Aortic smooth muscle cell (primary cell): ENCODE results near the gene DDA1. TPM values are rescaled to one million over a fixed set of nuclear protein-coding genes. Genes with fewer than 3 reads are reported as not detected.

Experiments used
- total RNA-seq: library from RNA; depleted of rRNA; stranded (reverse); fragments of >200 nt; gene quantifications from 2 replicates; pipeline ENCODE4 v1.2.3, GENCODE V29; 2014

The DDA1 gene
- total RNA-seq = 36.2 and 39.7 TPM in 2 replicates

DNA sequence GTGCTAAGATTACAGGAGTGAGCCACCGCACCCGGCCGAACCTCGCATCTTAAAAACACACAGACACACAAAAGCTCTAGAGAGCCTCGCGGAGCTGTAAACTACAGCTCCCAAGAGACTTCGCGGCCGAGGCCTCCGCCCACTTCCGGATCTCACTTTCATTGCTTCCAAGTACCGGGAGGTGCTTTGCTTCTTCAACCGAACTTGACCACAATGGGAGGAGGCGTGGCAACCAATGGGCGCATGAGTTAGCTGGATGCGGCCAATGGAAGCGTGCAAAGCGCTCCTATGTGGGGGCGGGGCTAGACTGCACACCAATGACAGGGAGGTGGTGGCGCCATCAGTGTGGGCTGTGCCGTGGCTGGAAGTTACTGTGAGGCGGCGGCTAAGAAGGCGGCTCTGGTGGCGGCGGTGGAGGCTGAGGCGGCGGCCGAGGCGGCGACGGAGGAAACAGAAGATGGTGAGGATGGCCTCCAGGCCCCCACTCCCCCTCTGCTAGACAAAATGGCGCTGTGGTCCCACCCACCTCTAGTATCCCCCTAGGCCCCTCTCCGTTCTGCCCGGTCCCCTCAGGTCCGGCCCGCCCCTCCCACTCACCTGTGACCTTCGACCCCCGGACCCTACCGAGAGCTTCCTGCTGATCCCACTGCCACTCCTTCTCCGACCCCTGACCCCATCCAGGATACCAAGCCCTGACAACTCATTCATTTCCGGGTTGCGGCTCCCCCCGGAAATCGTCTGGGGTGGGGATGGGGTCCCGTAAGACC lies at the start of gene DDA1:
Gene DDA1, plus strand, starts transcription at position 366 of the 767 bp plus-strand sequence. Its CDS starts 92 bp downstream, at position 458.

DNA sequence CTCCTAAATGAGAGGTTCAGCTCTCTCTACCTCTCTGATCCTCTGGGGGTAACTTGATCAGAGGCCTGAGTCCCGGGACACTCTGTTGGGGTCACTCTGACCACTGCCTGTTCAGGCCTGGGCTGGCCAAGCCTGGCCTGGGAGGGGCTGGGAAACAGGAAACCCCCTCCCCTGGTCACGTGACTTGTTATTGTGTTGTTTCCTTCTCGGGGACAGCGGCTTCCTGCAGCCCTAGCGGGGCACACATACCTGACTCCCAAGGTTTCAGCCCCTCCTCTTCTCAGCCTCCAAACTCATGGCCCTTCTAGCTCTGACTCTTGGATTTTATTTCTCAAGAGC lies 44.8 kb upstream of the DDA1 start, which contains the start of gene USHBP1:
Gene USHBP1, minus strand, starts transcription at position 105 of the 339 bp plus-strand sequence. CDS start 446 bp downstream, outside the sequence.

DNA sequence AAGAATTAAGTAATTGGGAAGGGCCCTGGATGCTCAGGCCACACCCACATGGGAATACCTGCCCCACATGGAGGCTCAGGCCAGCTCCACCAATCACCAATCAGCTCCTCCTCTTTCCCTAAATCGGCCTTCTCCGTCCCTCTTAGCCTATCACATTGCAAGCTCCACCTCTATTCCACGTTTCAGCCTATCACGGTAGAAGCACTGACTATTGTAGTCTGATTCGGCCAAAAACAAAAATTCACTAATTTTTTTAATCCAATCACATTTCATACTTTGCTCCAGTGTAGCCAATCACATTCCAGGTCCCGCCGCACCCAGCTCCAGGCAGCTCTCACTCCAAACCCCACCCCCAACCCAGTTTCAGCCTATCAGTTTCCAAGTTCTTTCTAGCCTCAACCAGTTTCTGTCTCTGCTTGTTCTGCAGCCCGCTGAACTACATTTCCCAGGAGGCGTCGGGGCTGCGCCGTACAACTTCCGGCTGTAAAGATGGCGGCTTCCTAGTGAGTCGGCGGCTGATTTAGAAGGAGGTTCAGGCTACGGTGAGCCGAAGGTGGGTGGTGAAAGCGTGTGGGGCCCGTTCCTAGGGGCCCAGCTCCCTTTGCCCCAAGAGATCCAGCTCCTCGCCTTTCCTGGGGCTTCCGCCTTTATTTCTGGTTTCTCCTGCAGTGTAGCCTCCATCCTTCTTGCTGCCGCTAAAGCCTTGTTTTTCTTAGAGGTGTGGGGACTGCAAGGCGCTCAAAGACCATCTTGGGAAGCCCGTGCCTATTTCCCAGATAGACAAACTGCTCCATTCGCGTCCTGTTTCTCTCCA lies 42.2 kb upstream of the DDA1 start, which contains the start of gene BABAM1:
Gene BABAM1, plus strand, starts transcription at position 469 of the 814 bp plus-strand sequence. CDS start 1,364 bp downstream, outside the sequence.

DNA sequence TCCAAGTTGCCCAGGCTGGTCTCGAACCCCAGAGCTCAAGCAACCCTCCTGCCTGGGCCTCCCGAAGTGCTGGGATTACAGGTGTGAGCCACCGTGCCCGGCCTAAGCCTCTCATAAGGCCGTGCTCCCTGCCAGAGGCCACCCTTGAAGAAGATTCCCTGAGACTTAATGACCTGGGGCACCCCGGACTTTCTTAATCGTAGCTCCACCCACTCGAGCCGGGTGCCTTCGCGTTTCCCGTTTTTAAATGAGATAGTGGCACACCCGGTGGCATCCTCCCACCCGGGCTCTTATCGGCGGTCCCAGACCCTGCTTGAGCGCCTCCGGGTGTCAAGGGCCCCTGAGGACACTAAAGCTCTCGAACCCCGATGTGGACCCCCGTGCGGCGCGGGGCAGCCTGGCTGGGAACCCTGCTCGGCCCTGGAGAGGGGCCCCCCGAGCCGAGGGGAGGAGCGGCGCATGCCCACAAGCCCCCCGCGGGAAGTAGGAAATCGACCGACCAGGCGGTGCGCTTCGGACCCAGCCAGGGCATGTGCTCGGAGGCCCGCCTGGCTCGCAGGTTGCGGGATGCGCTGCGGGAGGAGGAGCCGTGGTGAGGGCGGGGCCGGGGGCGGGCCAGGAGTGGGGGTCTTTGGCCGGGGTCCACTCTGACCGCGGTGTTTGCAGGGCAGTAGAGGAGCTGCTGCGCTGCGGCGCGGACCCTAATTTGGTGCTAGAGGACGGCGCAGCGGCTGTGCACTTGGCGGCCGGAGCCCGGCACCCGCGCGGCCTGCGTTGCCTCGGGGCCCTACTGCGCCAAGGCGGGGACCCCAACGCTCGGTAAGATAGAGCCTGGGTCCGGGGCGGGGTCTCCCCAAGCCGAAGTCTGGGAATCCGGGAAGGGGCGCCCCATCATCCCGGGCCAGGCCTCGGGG lies 27.7 kb upstream of the DDA1 start, which contains the start of gene ANKLE1:
Gene ANKLE1, plus strand, starts transcription at position 511 of the 914 bp plus-strand sequence. Its CDS starts 20 bp downstream, at position 531.

DNA sequence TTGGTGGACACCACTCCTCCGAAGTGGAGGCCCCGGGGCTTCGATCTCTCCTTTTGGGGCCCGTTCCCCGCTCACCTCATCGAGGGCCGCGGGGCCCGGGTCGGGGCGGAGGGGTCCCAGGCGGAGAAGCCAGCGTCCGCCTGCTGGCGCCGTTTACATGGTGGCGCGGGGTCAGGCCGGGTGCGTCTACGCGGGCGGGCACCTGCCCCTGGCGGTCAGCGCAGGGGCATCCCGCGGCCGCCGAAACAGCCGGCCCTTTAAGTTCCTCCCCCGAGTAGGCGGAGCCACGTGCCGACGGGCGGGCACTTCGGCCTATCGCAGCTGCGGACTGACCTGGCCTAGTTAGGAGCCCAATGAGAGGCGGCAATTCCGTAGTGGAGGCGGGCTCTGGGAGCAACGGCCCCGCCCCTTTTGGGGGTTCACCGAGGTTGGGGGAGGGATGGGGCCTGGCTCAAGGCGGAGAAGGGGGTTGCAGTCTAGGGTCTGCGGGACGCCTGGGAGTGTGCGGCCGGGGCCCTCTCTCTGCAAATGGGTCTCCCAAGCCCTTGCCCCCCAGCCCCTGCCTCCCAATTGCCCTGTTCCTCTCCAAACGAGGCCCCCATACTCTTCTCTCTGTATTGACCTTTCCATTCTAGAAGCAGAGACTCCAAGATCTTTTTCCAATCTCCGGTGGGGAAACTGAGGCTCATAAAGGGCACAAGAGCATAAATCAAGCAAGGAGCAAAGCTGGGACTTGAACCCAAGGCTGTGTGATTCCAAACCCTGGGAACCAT lies 6.0 kb upstream of the DDA1 start, which contains the start of gene ABHD8:
Gene ABHD8, minus strand, starts transcription at position 259 of the 773 bp plus-strand sequence. CDS start 1,809 bp downstream, outside the sequence.

DNA sequence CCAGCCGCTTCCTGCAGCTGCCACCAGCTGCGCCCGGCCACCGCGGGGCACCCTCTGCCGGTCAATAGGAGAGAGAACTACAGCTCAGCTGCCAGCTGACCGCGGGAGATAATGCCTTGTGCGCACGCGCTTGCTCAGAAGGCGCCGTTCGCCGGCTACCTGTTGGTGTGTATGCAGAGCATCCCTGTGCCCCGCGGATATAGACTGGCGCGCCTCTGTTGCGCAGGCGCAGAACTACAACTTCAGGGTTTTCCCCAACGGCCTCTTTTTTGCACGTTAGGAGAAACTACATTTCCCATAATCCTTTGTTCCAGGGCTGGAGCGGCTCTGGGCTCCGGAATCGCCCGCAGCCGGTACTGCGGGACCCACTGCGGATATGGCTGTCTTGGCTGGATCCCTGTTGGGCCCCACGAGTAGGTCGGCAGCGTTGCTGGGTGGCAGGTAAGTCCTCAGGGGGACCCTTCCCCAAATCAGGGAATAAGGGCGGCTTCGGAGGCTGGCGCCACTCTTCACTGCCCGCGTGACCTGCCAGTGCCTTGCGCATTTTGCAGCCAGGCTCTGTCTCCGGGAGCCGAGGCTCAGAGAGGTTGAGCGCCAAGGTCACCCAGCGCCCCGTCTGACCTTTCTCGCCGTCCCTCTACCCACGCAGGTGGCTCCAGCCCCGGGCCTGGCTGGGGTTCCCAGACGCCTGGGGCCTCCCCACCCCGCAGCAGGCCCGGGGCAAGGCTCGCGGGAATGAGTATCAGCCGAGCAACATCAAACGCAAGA lies 3.7 kb upstream of the DDA1 start, which contains the start of gene MRPL34:
Gene MRPL34, plus strand, starts transcription at position 356 of the 768 bp plus-strand sequence. Its CDS starts 21 bp downstream, at position 377.

DNA sequence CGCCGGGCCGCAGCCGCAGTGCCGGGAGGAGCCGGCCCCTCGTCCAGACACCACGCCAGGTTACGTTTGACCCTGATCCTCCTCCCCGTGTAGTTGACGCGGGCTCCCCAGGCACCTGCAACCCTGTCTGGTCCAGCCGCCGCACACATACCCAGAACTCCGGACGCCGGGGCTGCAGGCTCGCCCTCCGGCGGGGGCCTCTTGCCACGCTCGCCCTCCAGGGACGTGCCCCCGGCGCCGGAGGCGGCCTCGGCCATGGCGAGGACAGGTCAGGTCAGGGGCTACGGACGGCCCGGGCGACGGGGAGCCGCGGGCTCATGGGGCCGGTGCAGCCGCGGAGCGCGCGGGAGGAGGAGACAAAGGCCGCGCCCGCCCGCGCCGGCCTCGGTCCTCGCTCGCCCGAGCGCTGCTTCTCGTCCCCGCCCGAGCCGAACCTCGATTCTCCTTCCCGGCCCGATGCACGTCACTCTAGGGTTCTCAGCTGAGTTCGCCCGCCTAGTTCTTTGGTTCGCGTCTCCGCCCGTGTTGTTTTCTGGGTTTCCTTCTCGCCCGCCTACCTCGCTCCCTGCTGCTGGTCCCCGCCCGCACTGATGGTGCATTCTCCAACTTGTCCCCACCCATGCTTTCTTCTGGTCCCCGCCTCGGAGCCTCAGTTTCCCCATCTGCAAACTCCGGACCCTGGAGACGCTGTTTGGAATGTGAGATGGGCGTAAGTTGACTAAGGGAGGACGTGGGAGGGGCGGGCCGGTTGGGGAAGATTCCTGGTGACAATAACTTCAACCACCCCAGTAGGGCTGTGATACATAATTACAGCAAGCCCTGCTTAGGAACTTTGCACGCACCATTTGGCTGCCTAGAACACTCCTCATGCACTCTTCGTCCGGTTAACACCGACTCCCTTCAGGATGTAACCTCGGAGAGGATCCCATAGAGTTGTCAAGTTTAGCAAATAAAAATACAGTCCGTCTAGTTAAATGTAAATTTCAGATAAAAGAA lies 25.3 kb downstream of the DDA1 start, which contains the start of gene ANO8:
Gene ANO8, minus strand, starts transcription at position 442 of the 996 bp plus-strand sequence. Its CDS starts 185 bp downstream, at position 257.

DNA sequence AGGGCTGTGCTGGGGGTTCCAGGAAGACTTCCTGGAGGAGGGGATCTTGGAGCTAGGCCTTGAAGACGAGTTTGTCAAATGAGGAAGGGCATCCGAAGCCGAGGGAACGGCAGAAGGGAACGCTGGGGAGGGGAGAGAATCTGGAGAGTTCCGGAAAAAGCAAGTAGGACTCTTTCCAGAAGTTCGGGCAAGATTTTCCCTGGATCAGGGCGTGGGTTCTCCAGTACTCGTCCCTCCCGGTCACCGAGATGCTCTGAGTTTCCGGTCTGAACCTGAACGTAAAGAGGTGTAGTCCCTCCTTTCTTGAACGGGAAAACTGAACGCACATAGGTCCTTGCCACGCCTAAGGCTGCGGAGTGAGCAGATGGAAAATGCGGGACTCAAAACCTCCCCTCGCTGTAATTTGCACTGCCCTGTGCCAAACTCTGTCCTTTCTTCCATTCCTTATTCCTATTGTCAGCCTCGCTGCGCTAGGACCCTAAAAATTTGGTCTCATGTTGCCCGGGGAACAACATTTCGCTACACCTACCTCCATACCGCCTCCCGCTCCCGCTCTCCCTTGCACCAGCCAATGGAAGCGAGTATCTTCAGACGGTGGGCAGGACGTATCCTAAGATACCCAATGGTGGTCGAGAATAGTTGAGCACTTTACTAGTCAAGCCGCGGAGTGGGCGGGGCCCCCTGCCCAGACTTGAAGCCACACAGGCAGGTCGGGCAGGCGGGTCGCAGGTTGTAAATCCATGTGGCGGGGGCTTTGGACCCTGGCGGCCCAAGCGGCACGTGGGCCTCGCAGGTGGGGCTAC lies 27.7 kb downstream of the DDA1 start, which contains the start of gene GTPBP3:
Gene GTPBP3, plus strand, starts transcription at position 682 of the 803 bp plus-strand sequence. Its CDS starts 59 bp downstream, at position 741.

Other genes starting within 250 kb of the DDA1 start
- gene HAUS8, start 234.1 kb upstream of the DDA1 start, total RNA-seq = 2.4 and 3.6 TPM in 2 replicates
- gene MYO9B, start 233.8 kb upstream of the DDA1 start, total RNA-seq = 59.2 and 70.3 TPM in 2 replicates
- 25.7 and 26.2 TPM in 2 replicates for gene USE1, start 94.2 kb upstream of the DDA1 start, total RNA-seq
- gene OCEL1, start 83.3 kb upstream of the DDA1 start, total RNA-seq = 1.1 and 2.7 TPM in 2 replicates
- gene NR2F6, start 63.6 kb upstream of the DDA1 start, total RNA-seq = 28.7 and 33.8 TPM in 2 replicates
- gene USHBP1, start 44.8 kb upstream of the DDA1 start, total RNA-seq = 0.13 and 0.25 TPM in 2 replicates
- gene BABAM1, start 42.1 kb upstream of the DDA1 start, total RNA-seq = 81.6 and 107 TPM in 2 replicates
- gene ANKLE1, start 27.7 kb upstream of the DDA1 start, total RNA-seq = 0.13 and 0.19 TPM in 2 replicates
- gene ABHD8, start 6.1 kb upstream of the DDA1 start, total RNA-seq = 8.6 and 8.8 TPM in 2 replicates
- gene MRPL34, start 3.7 kb upstream of the DDA1 start, total RNA-seq = 20.7 and 26.9 TPM in 2 replicates
- 6.3 and 6.7 TPM in 2 replicates for gene ANO8, start 25.3 kb downstream of the DDA1 start, total RNA-seq
- gene GTPBP3, start 28.0 kb downstream of the DDA1 start, total RNA-seq = 10.6 and 11.1 TPM in 2 replicates
- 0.31 and 0.92 TPM in 2 replicates for gene PLVAP, start 67.8 kb downstream of the DDA1 start, total RNA-seq
- 0.19 and 0.40 TPM in 2 replicates for gene CCDC194, start 84.6 kb downstream of the DDA1 start, total RNA-seq
- 28.2 and 79.7 TPM in 2 replicates for gene BST2, start 96.1 kb downstream of the DDA1 start, total RNA-seq
- gene MVB12A, start 110.5 kb downstream of the DDA1 start, total RNA-seq = 30.6 and 36.4 TPM in 2 replicates
- gene TMEM221, start 139.1 kb downstream of the DDA1 start, total RNA-seq = under 0.01 TPM in 1 of 2 replicates, not detected in the other
- gene NXNL1, start 151.4 kb downstream of the DDA1 start, total RNA-seq = not detected in 2 replicates
- 22.6 and 22.9 TPM in 2 replicates for gene SLC27A1, start 161.0 kb downstream of the DDA1 start, total RNA-seq
- gene PGLS, start 202.1 kb downstream of the DDA1 start, total RNA-seq = 42.6 and 43.1 TPM in 2 replicates
- gene COLGALT1, start 246.1 kb downstream of the DDA1 start, total RNA-seq = 59.1 and 66.6 TPM in 2 replicates